SH-SY5Y (cell line): Measurements from ENCODE around the gene ACVR1.

Experiments
- GATA2 ChIP-seq: IDR thresholded peaks from 2 replicates; pipeline ENCODE4 v1.6.1; 2011; ENCODE audit warnings: mild to moderate bottlenecking, low read depth, low read length
- GATA3 ChIP-seq: IDR thresholded peaks from 2 replicates; pipeline ENCODE4 v1.6.1; 2011; ENCODE audit warnings: low read depth, mild to moderate bottlenecking, low read length, moderate library complexity

GRCh38 chr2:157857881-157858280 is 18.2 kb downstream of the ACVR1 start:
- TF ChIP-seq GATA3 (no peak), GATA2 (no peak)
